T-cell (primary cell): ENCODE results near the gene CNMD. TPM values are rescaled to one million over a fixed set of nuclear protein-coding genes. Genes with fewer than 3 reads are reported as not detected.

Source experiments
- ATAC-seq, 4 experiments: fragments of 200-7000 bp in 3 of 4; fragments of 150-1000 bp in 1 of 4; cut with Tn5 transposase; replicated peaks in 1 of 4; 1 replicate in 3 of 4; 2 replicates in 1 of 4; pipeline ENCODE4 v1.10.0; 2021; ENCODE audit warnings: moderate library complexity in 3 of 4, mild to moderate bottlenecking in 2 of 4, moderate number of reproducible peaks in 1 of 4
- CTCF ChIA-PET, 2 donors: fragments of 300-600 bp; sonication (Branson Sonifier 250); formaldehyde crosslinking; loops; one replicate each; lab custom pipeline; 2022; ENCODE audit warnings: antibody characterized with exemption in 2 of 2; lab: Charles Lee
- POLR2A ChIA-PET, 2 donors: fragments of 300-600 bp; sonication (Branson Sonifier 250); formaldehyde crosslinking; loops; one replicate each; lab custom pipeline; 2022; ENCODE audit warnings: antibody characterized with exemption in 2 of 2; lab: Charles Lee
- DNase-seq, 35 experiments: peaks; one replicate each; pipeline versions ENCODE4 v3.0.0 to v3.0.0-alpha.2; 2013 to 2023
- H3K27ac ChIP-seq: one replicate; pipeline ENCODE4 v1.5.1; 2013; ENCODE audit warnings: low read length
- H3K27me3 ChIP-seq, 2 experiments: replicated peaks in 1 of 2; 1 replicate in 1 of 2; 2 replicates in 1 of 2; pipeline versions ENCODE4 v1.6.1 to v1.7.0; 2013; ENCODE audit warnings: low read length in 1 of 2, mixed read lengths in 1 of 2; ENCODE audit not compliant: control insufficient read depth in 2 of 2, insufficient read depth in 2 of 2; ENCODE audit errors: extremely low read depth in 1 of 2
- H3K36me3 ChIP-seq, 2 donors: 1 replicate in 1 of 2; 2 replicates in 1 of 2; pipeline versions ENCODE4 v1.6.1 to v1.7.0; 2013; ENCODE audit warnings: low read length in 1 of 2; ENCODE audit not compliant: control insufficient read depth in 2 of 2, insufficient read depth in 1 of 2; ENCODE audit errors: extremely low read depth in 1 of 2
- H3K4me1 ChIP-seq, 2 experiments: 1 replicate in 1 of 2; 2 replicates in 1 of 2; pipeline versions ENCODE4 v1.6.1 to v1.7.0; 2013; ENCODE audit warnings: low read length in 2 of 2, mixed read lengths in 1 of 2; ENCODE audit not compliant: insufficient read depth in 2 of 2, control insufficient read depth in 1 of 2; ENCODE audit errors: extremely low read depth in 1 of 2
- H3K4me3 ChIP-seq, 2 donors: 1 replicate in 1 of 2; 2 replicates in 1 of 2; pipeline versions ENCODE4 v1.5.1 to v1.7.0; 2013; ENCODE audit warnings: mild to moderate bottlenecking in 2 of 2, low read length in 1 of 2, moderate library complexity in 1 of 2; ENCODE audit not compliant: control insufficient read depth in 1 of 2; ENCODE audit errors: extremely low read depth in 1 of 2
- H3K9me3 ChIP-seq: 2 replicates; pipeline ENCODE4 v1.7.0; 2013
- H3K27ac Mint-ChIP-seq, 2 donors: one replicate each; pipeline ENCODE4 v1.8.0; 2020 to 2021; ENCODE audit warnings: mild to moderate bottlenecking in 2 of 2, mixed read lengths in 2 of 2
- H3K27me3 Mint-ChIP-seq, 2 donors: one replicate each; pipeline ENCODE4 v1.8.0; 2021 to 2022; ENCODE audit warnings: mixed read lengths in 2 of 2
- H3K36me3 Mint-ChIP-seq: one replicate; pipeline ENCODE4 v1.8.0; 2021; ENCODE audit warnings: mixed read lengths
- H3K4me1 Mint-ChIP-seq, 3 donors: one replicate each; pipeline ENCODE4 v1.8.0; 2020 to 2022; ENCODE audit warnings: mixed read lengths in 3 of 3, mild to moderate bottlenecking in 1 of 3
- H3K4me3 Mint-ChIP-seq, 3 donors: one replicate each; pipeline ENCODE4 v1.8.0; 2020 to 2022; ENCODE audit warnings: mild to moderate bottlenecking in 3 of 3, mixed read lengths in 3 of 3, moderate library complexity in 3 of 3
- H3K9me3 Mint-ChIP-seq, 3 donors: one replicate each; pipeline ENCODE4 v1.8.0; 2020 to 2022; ENCODE audit warnings: mixed read lengths in 3 of 3
- WGBS: methylation state at CpG from one replicate; pipeline ENCODE4 v1.1.5; 2013; ENCODE audit warnings: missing lambda C conversion rate; ENCODE audit not compliant: insufficient coverage; 5-methylcytosine and 5-hydroxymethylcytosine counted together
- total RNA-seq, 35 experiments: library from RNA in 6 of 35; stranded (reverse) in 6 of 35; fragments of 120-200 nt in 1 of 35; gene quantifications; one replicate each; pipeline versions ENCODE4 v1.2.1 to v1.2.4 and lab custom pipeline; 2013 to 2026

Gene CNMD
- total RNA-seq, 5 donors from 2014 or later (not counting 1 experiment from before 2014, with no cell fraction given) = not detected

- H3K27me3 ChIP-seq = no peaks in the 10 kb centered on the region
- WGBS = no CpG with 5 or more reads among the region's 2 CpGs
- Mint-ChIP-seq H3K9me3 (no peaks in the 10 kb centered on the region), H3K4me1 (peaks cover 6 to 13% (median 10%) of the 10 kb centered on the region in 3 donors), H3K36me3 (peaks cover 43% of the 10 kb centered on the region), H3K27ac (no peak overlapping the region), H3K27me3 (no peaks in the 10 kb centered on the region), H3K4me3 (no peak overlapping the region)
- H3K9me3 ChIP-seq = no peaks in the 10 kb centered on the region
- no peak for ATAC-seq
- peaks cover 0 to 29% of the 10 kb centered on the region in 2 donors for H3K36me3 ChIP-seq
- DNase-seq = no peak
- no peak overlapping the region for H3K27ac ChIP-seq
- ChIA-PET POLR2A (no interaction called here), CTCF (no interaction called here)
- no peaks in the 10 kb centered on the region for H3K4me1 ChIP-seq
- H3K4me3 ChIP-seq = no peak overlapping the region
Measured at GRCh38 chr13:52669677-52670076, 69.9 kb downstream of the CNMD start.

- Mint-ChIP-seq H3K36me3 (peaks cover 44% of the 10 kb centered on the region), H3K27me3 (no peaks in the 10 kb centered on the region), H3K4me1 (peaks cover 4 to 6% (median 6%) of the 10 kb centered on the region in 3 donors), H3K9me3 (no peaks in the 10 kb centered on the region), H3K4me3 (no peak overlapping the region), H3K27ac (no peak overlapping the region)
- Histone ChIP-seq H3K27ac (peak overlapping the region; percentile 21), H3K4me3 (no peak overlapping the region), H3K9me3 (no peaks in the 10 kb centered on the region), H3K27me3 (no peaks in the 10 kb centered on the region), H3K36me3 (peaks cover 0 to 52% of the 10 kb centered on the region in 2 donors), H3K4me1 (no peaks in the 10 kb centered on the region)
- ChIA-PET CTCF (interaction anchor here in 1 of 2 donors (0.7 to 2.4 kb wide), 5 partner anchors 12 to 303 kb away, joined by 3 to 28 read pairs (median 4); partner anchors contain the start of gene SUGT1), POLR2A (interaction anchor here (0.6 to 1.2 kb wide), 4 partner anchors 9 to 49 kb away, joined by 3 to 5 read pairs (median 3); no protein-coding TSS in a partner anchor)
- DNase-seq (peak in 2 of 35 experiments; percentile 1 to 48), ATAC-seq (peak in 1 of 4 experiments; percentile 19)
Measured at GRCh38 chr13:52665325-52665724, 74.3 kb downstream of the CNMD start.

- ATAC-seq = no peak
- POLR2A ChIA-PET = interaction anchor here in 1 of 2 donors (0.9 to 1.2 kb wide), 2 partner anchors 8 to 48 kb away, joined by 3 to 5 read pairs; no protein-coding TSS in a partner anchor
- H3K36me3 ChIP-seq = peaks cover 0 to 51% of the 10 kb centered on the region in 2 donors
- no peaks in the 10 kb centered on the region for H3K9me3 ChIP-seq
- Mint-ChIP-seq H3K9me3 (no peaks in the 10 kb centered on the region), H3K27me3 (no peaks in the 10 kb centered on the region), H3K4me1 (peaks cover 6 to 11% (median 10%) of the 10 kb centered on the region in 3 donors), H3K36me3 (peaks cover 45% of the 10 kb centered on the region), H3K4me3 (no peak overlapping the region), H3K27ac (no peak overlapping the region)
- 100% methylated on average over 2 of the region's 4 CpGs for WGBS
- no peak overlapping the region for H3K27ac ChIP-seq
- CTCF ChIA-PET = interaction anchor here in 1 of 2 donors (1.7 to 2.4 kb wide), 2 partner anchors 11 to 304 kb away, joined by 9 to 28 read pairs; partner anchors contain the start of gene SUGT1
- H3K4me1 ChIP-seq = no peaks in the 10 kb centered on the region
- no peak overlapping the region for H3K4me3 ChIP-seq
- no peaks in the 10 kb centered on the region for H3K27me3 ChIP-seq
- DNase-seq = no peak
Measured at GRCh38 chr13:52664272-52664671, 75.3 kb downstream of the CNMD start.

- H3K9me3 ChIP-seq = no peaks in the 10 kb centered on the region
- H3K27ac ChIP-seq = no peak overlapping the region
- peaks cover 0 to 37% of the 10 kb centered on the region in 2 donors for H3K36me3 ChIP-seq
- no peaks in the 10 kb centered on the region for H3K9me3 Mint-ChIP-seq
- no peaks in the 10 kb centered on the region for H3K27me3 Mint-ChIP-seq
- H3K27ac Mint-ChIP-seq = no peak overlapping the region
- no peak for ATAC-seq
- peaks cover 1 to 6% (median 6%) of the 10 kb centered on the region in 3 donors for H3K4me1 Mint-ChIP-seq
- CTCF ChIA-PET = no interaction called here
- POLR2A ChIA-PET = no interaction called here
- H3K27me3 ChIP-seq = no peaks in the 10 kb centered on the region
- H3K4me3 Mint-ChIP-seq = no peak overlapping the region
- H3K4me3 ChIP-seq = no peak overlapping the region
- no peak for DNase-seq
- H3K36me3 Mint-ChIP-seq = peaks cover 26% of the 10 kb centered on the region
- peaks cover 0 to 2% of the 10 kb centered on the region in 2 experiments for H3K4me1 ChIP-seq
- no CpG with 5 or more reads among the region's 2 CpGs for WGBS
Measured at GRCh38 chr13:52659340-52659739, 80.3 kb downstream of the CNMD start.

Other genes with a start within 250 kb of the CNMD start
- 10 to 100 TPM; 14.0 to 17.1 (median 15.9) TPM for gene HNRNPA1L2, start 97.4 kb downstream of the CNMD start, total RNA-seq
- 10 to 100 TPM; 28.2 to 33.1 (median 28.6) TPM for gene SUGT1, start 87.0 kb downstream of the CNMD start, total RNA-seq
- gene PCDH8, start 108.8 kb upstream of the CNMD start, total RNA-seq = not detected